SH-SY5Y (cell line): ENCODE measurements around the gene KLHDC9.

Experiments
- GATA2 ChIP-seq: IDR thresholded peaks from 2 replicates; pipeline ENCODE4 v1.6.1; 2011; ENCODE audit warnings: mild to moderate bottlenecking, low read depth, low read length
- GATA3 ChIP-seq: IDR thresholded peaks from 2 replicates; pipeline ENCODE4 v1.6.1; 2011; ENCODE audit warnings: low read depth, mild to moderate bottlenecking, low read length, moderate library complexity

GRCh38 chr1:161128591-161129420, 30.6 kb downstream of the KLHDC9 start:
- TF ChIP-seq GATA2 = no peak
- TF ChIP-seq GATA3 = no peak
